Stimulated activated CD8-positive, alpha-beta memory T cell treated with anti-CD3 and anti-CD28 coated beads, Interleukin-4, amount 100 ng/mL, for 24 hours (primary cell): ENCODE data around the gene MYOCOS.
"Not testable (repeated sequence)": the region's sequence is repeated elsewhere in the genome, so short reads cannot be mapped to it uniquely, and the experiment has no call there.

ENCODE experiments used
- DNase-seq: peaks from one replicate; pipeline ENCODE4 v3.0.0-alpha.2; 2020; ENCODE audit warnings: low read depth

The MYOCOS gene

GRCh38 chr1:171622152-171622462 lies at the start of gene MYOCOS:
Gene MYOCOS (plus strand): TSS chr1:171622243. CDS start chr1:171623884, 1,641 bp downstream.
- DNase-seq: no peak

- DNase-seq: no peak
Measured at GRCh38 chr1:171576144-171576543, 45.9 kb upstream of the MYOCOS start.

- DNase-seq: no peak
Measured at GRCh38 chr1:171581226-171581625, 40.8 kb upstream of the MYOCOS start.

- DNase-seq: no peak
Measured at GRCh38 chr1:171581766-171582165, 40.3 kb upstream of the MYOCOS start.

GRCh38 chr1:171582589-171582988 lies 39.5 kb upstream of the MYOCOS start:
- no peak for DNase-seq

DNA sequence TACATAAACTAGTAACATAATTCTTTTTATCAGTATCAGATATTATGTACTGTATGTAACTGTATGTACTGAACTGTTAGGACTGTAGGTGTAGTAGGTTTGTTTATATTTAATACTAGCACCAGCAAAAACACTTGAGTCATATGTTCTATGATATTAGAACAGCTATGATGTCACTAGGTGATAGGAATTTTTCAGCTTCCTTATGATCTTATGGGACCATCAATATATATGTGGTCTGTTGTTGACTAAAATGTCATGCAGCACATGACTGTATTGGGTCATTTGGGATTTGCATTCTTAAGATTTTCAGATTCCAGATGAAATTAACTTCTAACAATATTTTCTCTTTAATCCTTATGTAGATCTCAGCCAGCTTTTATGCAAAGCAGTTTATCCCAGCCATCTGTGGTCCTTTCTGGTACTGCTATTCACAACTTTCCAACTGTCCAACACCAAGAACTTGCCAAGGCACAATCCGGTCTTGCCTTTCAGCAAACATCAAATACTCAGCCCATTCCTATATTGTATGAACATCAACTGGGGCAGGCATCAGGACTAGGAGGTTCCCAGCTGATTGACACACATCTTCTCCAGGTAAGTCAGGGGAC lies 38.3 kb upstream of the MYOCOS start:
- no peak for DNase-seq

GRCh38 chr1:171585715-171586114 lies 36.3 kb upstream of the MYOCOS start:
- no peak for DNase-seq

DNA sequence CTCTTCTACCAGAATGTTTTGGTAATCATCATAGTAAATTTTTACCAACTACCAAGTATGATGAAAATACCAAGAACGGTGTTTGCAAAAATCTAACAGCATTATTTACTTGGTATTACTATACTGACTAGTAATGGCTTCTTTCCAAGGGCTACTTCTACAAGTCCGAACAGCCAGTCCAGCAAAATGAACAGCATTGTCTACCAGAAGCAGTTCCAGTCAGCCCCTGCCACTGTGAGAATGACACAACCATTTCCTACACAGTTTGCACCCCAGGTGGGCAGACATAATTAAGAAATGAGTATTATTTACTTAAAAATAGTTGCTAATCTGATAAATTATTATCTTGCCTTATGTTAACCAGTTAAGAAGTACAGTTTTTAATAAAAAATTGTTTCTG lies 33.8 kb upstream of the MYOCOS start:
- no peak for DNase-seq

DNA sequence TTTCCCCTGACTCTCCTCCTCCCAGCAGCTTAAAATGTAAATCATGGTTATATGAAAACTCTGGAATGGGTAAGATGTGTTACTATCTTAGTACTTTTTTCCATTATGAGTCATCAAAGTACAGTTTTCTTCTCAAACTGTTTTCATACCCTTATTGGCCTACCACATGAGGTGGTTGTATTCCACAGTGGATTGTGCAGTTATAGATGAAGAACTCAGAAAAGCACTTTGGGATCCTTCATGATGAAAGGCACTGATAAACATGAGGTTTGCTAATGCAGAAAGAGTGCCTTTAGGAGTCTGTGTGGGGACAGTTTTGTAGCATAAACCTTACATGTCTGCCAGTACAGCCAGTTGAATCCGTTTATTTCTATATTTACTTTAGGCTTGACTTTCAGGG lies 32.0 kb upstream of the MYOCOS start:
- no peak for DNase-seq

GRCh38 chr1:171595324-171595723 lies 26.7 kb upstream of the MYOCOS start:
- DNase-seq: no peak

GRCh38 chr1:171596119-171596518 lies 25.9 kb upstream of the MYOCOS start:
- no peak for DNase-seq

DNA sequence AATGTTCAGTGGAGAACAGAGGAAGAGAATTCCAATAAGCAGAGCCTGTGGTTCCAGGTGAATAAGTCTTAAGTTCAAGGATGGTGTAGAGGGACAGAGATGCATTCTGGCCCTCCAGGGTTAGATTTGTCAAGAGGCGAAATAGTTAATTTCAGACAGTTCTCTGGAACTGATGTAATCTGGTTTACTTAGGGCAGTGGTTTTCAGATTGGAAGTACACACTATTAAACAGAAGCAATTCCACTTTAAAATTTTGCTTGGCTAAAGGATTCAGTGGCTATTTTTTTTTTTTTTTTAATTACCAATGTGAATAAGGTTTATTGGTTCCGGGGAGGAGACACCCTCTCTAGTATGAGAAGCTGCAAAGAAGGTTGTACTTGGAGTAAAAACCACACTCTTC lies 25.3 kb upstream of the MYOCOS start:
- no peak for DNase-seq

DNA sequence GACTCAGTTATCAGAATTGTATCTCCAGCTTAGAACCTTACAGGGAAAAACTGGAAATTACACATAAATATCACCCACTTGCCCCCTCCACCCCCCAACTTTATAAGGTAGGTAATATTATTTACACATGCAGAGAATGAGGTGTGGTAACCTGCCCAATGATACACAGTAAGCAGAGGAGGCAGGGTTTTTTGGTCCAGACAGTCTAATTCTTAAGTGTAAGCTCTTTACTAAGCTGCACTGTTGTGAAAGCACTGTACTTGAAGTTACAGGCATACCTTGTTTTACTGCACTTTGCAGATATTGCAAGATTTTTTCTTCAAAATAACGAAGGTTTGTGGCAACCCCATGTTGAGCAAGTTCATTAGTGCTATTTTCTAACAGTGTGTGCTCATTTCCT lies 24.8 kb upstream of the MYOCOS start:
- no peak for DNase-seq

DNA sequence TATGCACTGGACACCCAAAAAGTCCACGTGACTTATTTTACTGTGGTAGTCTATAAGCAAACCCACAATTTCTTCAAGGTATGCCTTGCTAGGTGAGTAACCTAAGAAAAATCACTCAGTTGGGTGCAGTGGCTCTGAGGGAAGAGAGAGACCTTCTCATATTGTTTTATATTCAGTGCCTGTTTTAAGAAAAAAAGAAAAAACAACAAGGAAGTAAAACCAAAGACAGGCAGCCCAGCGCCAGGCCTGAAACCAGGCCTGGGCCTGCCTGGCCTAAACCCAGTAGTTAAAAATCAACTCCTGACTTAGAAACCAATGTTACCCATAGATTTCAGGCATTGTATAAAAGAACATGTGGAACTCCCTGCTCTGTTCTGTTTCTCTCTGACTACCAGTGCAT lies 21.7 kb upstream of the MYOCOS start:
- DNase-seq: not testable (repeated sequence)

DNA sequence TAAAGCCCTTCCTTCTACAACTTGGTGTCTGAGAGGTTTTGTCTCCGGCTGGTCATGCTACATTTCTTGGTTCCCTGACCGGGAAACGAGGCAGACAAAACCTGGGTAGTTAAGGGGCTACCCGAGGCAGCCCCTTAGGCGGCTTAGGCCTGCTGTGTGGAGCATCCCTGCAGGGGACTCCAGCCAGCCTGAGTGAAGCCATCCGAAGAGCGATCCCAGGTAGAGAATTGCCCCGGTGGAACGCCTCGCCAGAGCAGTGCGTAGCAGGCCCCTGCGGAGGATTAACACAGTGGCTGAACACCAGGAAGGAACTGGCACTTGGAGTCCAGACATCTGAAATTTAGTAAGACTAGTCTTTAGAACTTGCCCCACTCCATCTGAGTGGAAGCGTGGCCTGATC lies 21.2 kb upstream of the MYOCOS start:
- no peak for DNase-seq

- not testable (repeated sequence) for DNase-seq
Measured at GRCh38 chr1:171603042-171603441, 19.0 kb upstream of the MYOCOS start.

GRCh38 chr1:171606402-171606941 lies 15.6 kb upstream of the MYOCOS start:
- DNase-seq: no peak

DNA sequence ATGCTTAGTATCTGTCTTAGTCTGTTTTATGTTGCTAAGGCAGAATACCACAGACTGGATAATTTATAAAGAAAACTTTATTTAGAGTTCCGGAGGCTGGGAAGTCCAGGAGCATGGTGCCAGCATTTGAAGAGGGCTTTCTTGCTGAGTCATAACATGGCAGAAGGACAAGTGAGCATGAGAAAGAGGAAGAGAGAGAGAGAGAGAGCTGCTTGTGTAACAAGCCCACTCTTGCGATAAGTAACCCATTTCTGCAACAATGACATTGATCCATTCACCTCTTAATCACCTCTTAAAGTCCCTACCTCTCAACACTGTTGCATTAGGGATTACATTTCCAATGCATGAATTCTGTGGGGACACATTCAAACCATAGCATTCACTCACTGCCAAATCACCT lies 11.7 kb upstream of the MYOCOS start:
- no peak for DNase-seq

DNA sequence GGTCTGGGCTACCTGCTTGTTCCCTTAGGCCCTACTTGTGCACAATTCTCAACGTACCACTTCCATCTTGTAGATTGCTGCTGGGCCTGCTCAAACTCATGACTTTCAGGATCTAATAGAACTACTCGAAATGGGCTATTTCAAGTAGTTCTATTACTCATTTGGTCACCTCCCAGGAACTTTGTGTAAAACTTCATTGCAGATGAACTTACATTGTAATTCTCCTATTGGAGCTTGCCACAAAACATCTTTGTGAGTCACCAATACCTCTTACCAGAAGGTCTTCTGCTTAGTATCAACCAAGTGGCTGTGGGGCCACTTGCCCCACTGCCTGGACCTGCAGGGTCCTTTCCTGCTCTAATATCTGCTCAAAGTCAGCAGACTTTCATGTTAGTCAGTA lies 10.7 kb upstream of the MYOCOS start:
- no peak for DNase-seq

GRCh38 chr1:171613282-171613681 lies 8.8 kb upstream of the MYOCOS start:
- no peak for DNase-seq

GRCh38 chr1:171615122-171615906 lies 6.7 kb upstream of the MYOCOS start:
- not testable (repeated sequence) for DNase-seq

GRCh38 chr1:171616586-171616985 lies 5.5 kb upstream of the MYOCOS start:
- no peak for DNase-seq

GRCh38 chr1:171623651-171624331 lies 1.7 kb downstream of the MYOCOS start:
- DNase-seq: no peak
